Ovary (tissue), 9 donors: ENCODE results near the gene UBE2L3. TPM values are rescaled to one million over a fixed set of nuclear protein-coding genes. Genes with fewer than 3 reads are reported as not detected.

Experiments
- DNase-seq, 5 donors: peaks; one replicate each; pipeline ENCODE4 v3.0.0-alpha.2; 2019 to 2020
- H3K27ac ChIP-seq, 2 donors: fragments of 200-600 bp; one replicate each; pipeline versions ENCODE4 v1.5.1 to v1.8.0; 2019 to 2022
- H3K27me3 ChIP-seq: fragments of 200-600 bp; one replicate; pipeline ENCODE4 v1.8.0; 2022
- H3K36me3 ChIP-seq: fragments of 200-600 bp; sonication (generic); one replicate; pipeline ENCODE4 v1.5.1; 2019
- H3K4me1 ChIP-seq: one replicate; pipeline ENCODE4 v1.8.1; 2013; ENCODE audit warnings: mild to moderate bottlenecking, moderate library complexity; ENCODE audit not compliant: insufficient read depth
- H3K4me3 ChIP-seq: fragments of 200-600 bp; sonication (generic); one replicate; pipeline ENCODE4 v1.5.1; 2017
- H3K9me3 ChIP-seq, 2 donors: fragments of 200-600 bp in 1 of 2; sonication (generic) in 1 of 2; one replicate each; pipeline versions ENCODE4 v1.5.1 to v1.8.1; 2013 to 2019; ENCODE audit warnings: mild to moderate bottlenecking in 1 of 2, moderate library complexity in 1 of 2
- EP300 ChIP-seq: sonication (generic); formaldehyde crosslinking; IDR thresholded peaks from one replicate; pipeline ENCODE4 v1.6.1; 2017; ENCODE audit warnings: antibody characterized with exemption
- POLR2A ChIP-seq: fragments of 450-650 bp; IDR thresholded peaks from one replicate; pipeline ENCODE4 v1.6.1; 2017; ENCODE audit warnings: antibody characterized with exemption, mild to moderate bottlenecking, moderate library complexity
- WGBS, 3 donors: extraction: QIAGEN DNeasy Blood & Tissue Kit in 1 of 3; methylation state at CpG; one replicate each; pipeline versions ENCODE4 v1.1.5 to v1.1.7; 2013 to 2017; 5-methylcytosine and 5-hydroxymethylcytosine counted together
- intact Hi-C, 4 donors: fragments of 100-400 bp; cut with DNase I; formaldehyde crosslinking; loops; one replicate each; pipeline versions ENCODE4 v1.11.0 to v1.15.1; 2022 to 2023
- polyA plus RNA-seq, 2 donors: library from polyadenylated mRNA; stranded (reverse); fragments of 200-250 nt in 1 of 2; fragments of 350-450 nt in 1 of 2; fragmentation: Illumina TruSeq in 1 of 2; extraction: RNeasy Lipid Tissue Mini Kit (QIAGEN cat#74804) in 1 of 2; gene quantifications; one replicate each; pipeline ENCODE4 v1.2.3, GENCODE V29; 2013 to 2014
- total RNA-seq, 7 donors: library from RNA; depleted of rRNA in 2 of 7; stranded (reverse); fragments of >200 nt in 2 of 7; fragmentation: NEBNext Ultra II Directional in 3 of 7; extraction: Animal tissue kit (Norgen Biotek cat#: 25700) in 3 of 7; gene quantifications; one replicate each; pipeline versions ENCODE4 v1.1.0 to v1.2.4, GENCODE V29; 2016 to 2023
- TF ChIP-seq, protein P1 (sequence below), 3 donors: fragments of 450-650 bp in 2 of 3; fragments of 200-600 bp in 1 of 3; IDR thresholded peaks; one replicate each; pipeline versions ENCODE4 v1.5.1 to v1.8.0; 2016 to 2022; ENCODE audit warnings: antibody characterized with exemption in 3 of 3, mild to moderate bottlenecking in 1 of 3
- donor health status: DM: no; HTN: no; CAD: no; lungs with moderate emphysema.
- donor health status: DM: no; HTN: no; CAD: no.
- donor health status: Bipolar disorder and iron deficiency.
- donor health status: DM: yes; HTN: yes; CAD: no.
- donor health status: DM: no; HTN: no; CAD: no.
- donor health status: DM: yes; HTN: yes; CAD: no.

Gene UBE2L3
- total and polyA plus RNA-seq, 9 donors, result 20.3 to 105 (median 39.9) TPM

GRCh38 chr22:21628386-21629254 lies 61.1 kb downstream of the UBE2L3 start:
- H3K9me3 ChIP-seq, result no peaks in the 10 kb centered on the region
- WGBS, 3 donors, result 54 to 74% (median 57%) methylated on average over 58 to 74 of the region's 74 CpGs
- peak overlapping the region; percentile 99 for H3K4me3 ChIP-seq
- DNase-seq, result peak in 4 of 5 donors; percentile 38 to 58 (median 55)
- no peaks in the 10 kb centered on the region for H3K27me3 ChIP-seq
- TF ChIP-seq EP300 (no peak), POLR2A (no peak)
- TF ChIP-seq, protein P1, sequence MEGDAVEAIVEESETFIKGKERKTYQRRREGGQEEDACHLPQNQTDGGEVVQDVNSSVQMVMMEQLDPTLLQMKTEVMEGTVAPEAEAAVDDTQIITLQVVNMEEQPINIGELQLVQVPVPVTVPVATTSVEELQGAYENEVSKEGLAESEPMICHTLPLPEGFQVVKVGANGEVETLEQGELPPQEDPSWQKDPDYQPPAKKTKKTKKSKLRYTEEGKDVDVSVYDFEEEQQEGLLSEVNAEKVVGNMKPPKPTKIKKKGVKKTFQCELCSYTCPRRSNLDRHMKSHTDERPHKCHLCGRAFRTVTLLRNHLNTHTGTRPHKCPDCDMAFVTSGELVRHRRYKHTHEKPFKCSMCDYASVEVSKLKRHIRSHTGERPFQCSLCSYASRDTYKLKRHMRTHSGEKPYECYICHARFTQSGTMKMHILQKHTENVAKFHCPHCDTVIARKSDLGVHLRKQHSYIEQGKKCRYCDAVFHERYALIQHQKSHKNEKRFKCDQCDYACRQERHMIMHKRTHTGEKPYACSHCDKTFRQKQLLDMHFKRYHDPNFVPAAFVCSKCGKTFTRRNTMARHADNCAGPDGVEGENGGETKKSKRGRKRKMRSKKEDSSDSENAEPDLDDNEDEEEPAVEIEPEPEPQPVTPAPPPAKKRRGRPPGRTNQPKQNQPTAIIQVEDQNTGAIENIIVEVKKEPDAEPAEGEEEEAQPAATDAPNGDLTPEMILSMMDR (IDR thresholded peaks at IDR 0.05), result no peak
- no peaks in the 10 kb centered on the region for H3K36me3 ChIP-seq
- H3K27ac ChIP-seq, result peak overlapping the region in 1 of 2 donors; percentile 69
- intact Hi-C loops, result no loop called here
- peaks cover 6% of the 10 kb centered on the region for H3K4me1 ChIP-seq

- WGBS, 3 donors, result 0 to 1% (median 1%) methylated on average over 71 to 93 of the region's 93 CpGs
- no peaks in the 10 kb centered on the region for H3K9me3 ChIP-seq
- intact Hi-C loops, result no loop called here
- no peaks in the 10 kb centered on the region for H3K27me3 ChIP-seq
- H3K4me3 ChIP-seq, result peak within 1 kb of the TSS; percentile 99
- peak; percentile 89 to 95 (median 93) for DNase-seq
- peak within 1 kb of the TSS in 1 of 2 donors; percentile 69 for H3K27ac ChIP-seq
- TF ChIP-seq POLR2A (peak; percentile 39), EP300 (no peak)
- TF ChIP-seq, protein P1 (IDR thresholded peaks at IDR 0.05), result peak in 2 of 3 donors; percentile 38 to 97
- peaks cover 5% of the 10 kb centered on the region for H3K4me1 ChIP-seq
- no peaks in the 10 kb centered on the region for H3K36me3 ChIP-seq
Measured at GRCh38 chr22:21629255-21630149, 62.0 kb downstream of the UBE2L3 start, which contains the start of gene YDJC. TSS of gene YDJC (minus strand) at chr22:21630022. CDS start at chr22:21630014, 8 bp downstream.

DNA sequence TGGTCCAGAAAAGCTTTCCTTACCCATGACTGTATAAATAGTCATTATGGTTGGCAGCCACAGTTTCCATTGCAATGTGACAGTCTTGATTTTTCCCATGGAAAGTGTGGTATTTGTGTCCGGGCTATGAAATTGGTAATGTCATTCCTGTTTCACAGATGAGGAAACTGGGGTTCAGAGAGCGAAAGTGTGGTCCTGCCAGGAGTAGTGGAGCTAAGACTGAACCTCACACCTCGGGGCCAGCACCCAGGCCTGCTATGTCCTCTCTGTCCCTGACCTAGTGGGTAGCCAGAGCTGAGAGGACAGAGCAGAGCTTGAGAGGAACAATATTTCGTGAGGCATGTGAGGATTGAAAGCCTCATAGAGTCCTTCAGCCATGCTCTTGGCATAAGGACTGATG lies 63.5 kb downstream of the UBE2L3 start:
- Histone ChIP-seq H3K4me3 (no peak overlapping the region), H3K9me3 (no peaks in the 10 kb centered on the region), H3K27ac (no peak overlapping the region), H3K27me3 (no peaks in the 10 kb centered on the region), H3K4me1 (peaks cover 5% of the 10 kb centered on the region), H3K36me3 (no peaks in the 10 kb centered on the region)
- intact Hi-C loops, result no loop called here
- WGBS, 3 donors, result 90 to 92% (median 90%) methylated on average over 4 of the region's 4 CpGs
- no peak for DNase-seq
- TF ChIP-seq, protein P1 (IDR thresholded peaks at IDR 0.05), result no peak
- no peak for TF ChIP-seq POLR2A
- TF ChIP-seq EP300, result no peak

GRCh38 chr22:21632237-21632895 lies 64.9 kb downstream of the UBE2L3 start, which contains the start of gene CCDC116:
TSS of gene CCDC116 (plus strand) at chr22:21632760. CDS start at chr22:21633182, 422 bp downstream.
- Histone ChIP-seq H3K36me3 (no peaks in the 10 kb centered on the region), H3K9me3 (no peaks in the 10 kb centered on the region), H3K27me3 (no peaks in the 10 kb centered on the region), H3K4me1 (peaks cover 5% of the 10 kb centered on the region), H3K27ac (no peak within 1 kb of the TSS), H3K4me3 (no peak within 1 kb of the TSS)
- 76 to 84% (median 78%) methylated on average over 27 of the region's 27 CpGs for WGBS, 3 donors
- no peak for DNase-seq
- intact Hi-C loops, result no loop called here
- TF ChIP-seq POLR2A, result no peak
- TF ChIP-seq, protein P1 (IDR thresholded peaks at IDR 0.05), result no peak
- no peak for TF ChIP-seq EP300
